Measurements from ENCODE around the gene NAA38.

NAA38 gene

DNA sequence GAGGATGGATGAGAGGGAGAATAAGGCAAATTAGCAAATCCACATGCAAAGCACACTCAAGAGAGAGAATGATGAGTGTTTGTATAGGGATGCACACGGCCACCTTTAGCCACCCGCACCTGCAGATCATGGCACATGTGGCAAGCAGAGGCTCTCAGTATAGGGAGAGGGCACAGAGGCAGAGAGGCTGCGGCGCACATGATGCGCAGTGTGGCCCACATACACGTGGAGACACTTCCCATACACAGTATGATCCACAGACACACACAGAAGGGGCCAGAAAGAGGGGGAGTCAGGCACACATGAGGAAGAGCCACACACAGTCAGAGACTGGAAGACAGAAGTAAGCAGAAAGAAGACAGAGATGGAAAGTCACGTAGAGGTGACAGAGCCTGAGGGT lies 24.7 kb upstream of the NAA38 start:
- Histone ChIP-seq H3K4me3 (IDR thresholded peaks at IDR 0.05; ENCODE audit: insufficient read depth, low read depth, low read length) (no peak overlapping the region), H3K79me2 (ENCODE audit: insufficient read depth, low read depth) (no peaks in the 10 kb centered on the region), H4K20me1 (ENCODE audit: insufficient read depth) (no peaks in the 10 kb centered on the region), H3K9ac (no peak overlapping the region), H3K4me1 (ENCODE audit: low read depth, poor library complexity, severe bottlenecking) (peaks cover 2% of the 10 kb centered on the region), H3K4me2 (no peak overlapping the region), H3K27me3 (ENCODE audit: insufficient read depth, low read depth) (no peaks in the 10 kb centered on the region), H3K27ac (no peak overlapping the region), H2AFZ (ENCODE audit: low read depth) (no peak overlapping the region), H3K36me3 (ENCODE audit: insufficient read depth) (no peaks in the 10 kb centered on the region)
- TF ChIP-seq, protein P1, sequence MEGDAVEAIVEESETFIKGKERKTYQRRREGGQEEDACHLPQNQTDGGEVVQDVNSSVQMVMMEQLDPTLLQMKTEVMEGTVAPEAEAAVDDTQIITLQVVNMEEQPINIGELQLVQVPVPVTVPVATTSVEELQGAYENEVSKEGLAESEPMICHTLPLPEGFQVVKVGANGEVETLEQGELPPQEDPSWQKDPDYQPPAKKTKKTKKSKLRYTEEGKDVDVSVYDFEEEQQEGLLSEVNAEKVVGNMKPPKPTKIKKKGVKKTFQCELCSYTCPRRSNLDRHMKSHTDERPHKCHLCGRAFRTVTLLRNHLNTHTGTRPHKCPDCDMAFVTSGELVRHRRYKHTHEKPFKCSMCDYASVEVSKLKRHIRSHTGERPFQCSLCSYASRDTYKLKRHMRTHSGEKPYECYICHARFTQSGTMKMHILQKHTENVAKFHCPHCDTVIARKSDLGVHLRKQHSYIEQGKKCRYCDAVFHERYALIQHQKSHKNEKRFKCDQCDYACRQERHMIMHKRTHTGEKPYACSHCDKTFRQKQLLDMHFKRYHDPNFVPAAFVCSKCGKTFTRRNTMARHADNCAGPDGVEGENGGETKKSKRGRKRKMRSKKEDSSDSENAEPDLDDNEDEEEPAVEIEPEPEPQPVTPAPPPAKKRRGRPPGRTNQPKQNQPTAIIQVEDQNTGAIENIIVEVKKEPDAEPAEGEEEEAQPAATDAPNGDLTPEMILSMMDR (conservative IDR thresholded peaks at IDR 0.05; ENCODE audit: low read depth, low read length): no peak

DNA sequence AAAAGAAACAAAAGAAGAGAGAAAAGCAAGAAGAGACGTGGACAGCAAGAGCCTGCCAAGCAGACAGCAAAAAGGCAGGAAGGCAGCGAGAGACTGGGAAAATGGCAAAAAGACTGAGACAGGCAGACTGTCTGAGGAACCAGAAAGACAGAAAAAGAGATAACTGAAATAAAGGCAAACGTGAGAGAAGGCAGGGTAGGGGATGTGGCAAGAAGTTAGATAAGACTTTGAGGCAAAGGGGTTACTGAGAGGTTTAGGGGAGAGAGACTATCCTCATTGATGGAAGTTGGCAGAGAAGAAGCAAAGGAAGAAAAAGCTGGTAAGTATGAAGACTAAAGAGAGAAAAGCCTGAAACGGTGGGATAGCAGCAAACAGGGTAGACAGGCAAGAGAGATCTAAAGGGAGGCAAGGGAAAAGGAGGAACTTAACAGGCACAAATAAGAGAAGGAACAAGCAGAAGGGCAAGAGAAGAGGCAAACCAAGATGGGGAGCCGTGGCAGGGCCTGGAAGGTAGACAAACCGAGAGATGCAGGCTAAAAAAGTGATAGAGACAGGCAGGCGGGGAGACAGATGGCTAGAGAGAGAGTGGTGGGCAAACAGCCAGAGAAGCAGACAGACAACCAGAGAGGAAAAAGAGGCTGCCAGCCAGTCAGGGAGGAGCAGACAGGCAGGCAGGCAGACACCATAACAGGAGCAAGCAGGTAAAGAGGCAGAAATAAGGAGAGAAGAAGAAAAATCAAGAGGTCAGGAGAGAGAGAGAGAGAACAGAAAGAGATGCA lies 24.1 kb upstream of the NAA38 start:
- H3K4me3 ChIP-seq (IDR thresholded peaks at IDR 0.05; ENCODE audit: insufficient read depth, low read depth, low read length): no peak overlapping the region
- H3K27me3 ChIP-seq (ENCODE audit: insufficient read depth, low read depth): no peaks in the 10 kb centered on the region
- H3K9ac ChIP-seq: no peak overlapping the region
- no peaks in the 10 kb centered on the region for H3K4me1 ChIP-seq (ENCODE audit: low read depth, poor library complexity, severe bottlenecking)
- H3K4me2 ChIP-seq: no peak overlapping the region
- H2AFZ ChIP-seq (ENCODE audit: low read depth): no peak overlapping the region
- TF ChIP-seq, protein P1 (conservative IDR thresholded peaks at IDR 0.05; ENCODE audit: low read depth, low read length): no peak
- H3K79me2 ChIP-seq (ENCODE audit: insufficient read depth, low read depth): no peaks in the 10 kb centered on the region
- no peak overlapping the region for H3K27ac ChIP-seq
- no peaks in the 10 kb centered on the region for H4K20me1 ChIP-seq (ENCODE audit: insufficient read depth)
- H3K36me3 ChIP-seq (ENCODE audit: insufficient read depth): no peaks in the 10 kb centered on the region

DNA sequence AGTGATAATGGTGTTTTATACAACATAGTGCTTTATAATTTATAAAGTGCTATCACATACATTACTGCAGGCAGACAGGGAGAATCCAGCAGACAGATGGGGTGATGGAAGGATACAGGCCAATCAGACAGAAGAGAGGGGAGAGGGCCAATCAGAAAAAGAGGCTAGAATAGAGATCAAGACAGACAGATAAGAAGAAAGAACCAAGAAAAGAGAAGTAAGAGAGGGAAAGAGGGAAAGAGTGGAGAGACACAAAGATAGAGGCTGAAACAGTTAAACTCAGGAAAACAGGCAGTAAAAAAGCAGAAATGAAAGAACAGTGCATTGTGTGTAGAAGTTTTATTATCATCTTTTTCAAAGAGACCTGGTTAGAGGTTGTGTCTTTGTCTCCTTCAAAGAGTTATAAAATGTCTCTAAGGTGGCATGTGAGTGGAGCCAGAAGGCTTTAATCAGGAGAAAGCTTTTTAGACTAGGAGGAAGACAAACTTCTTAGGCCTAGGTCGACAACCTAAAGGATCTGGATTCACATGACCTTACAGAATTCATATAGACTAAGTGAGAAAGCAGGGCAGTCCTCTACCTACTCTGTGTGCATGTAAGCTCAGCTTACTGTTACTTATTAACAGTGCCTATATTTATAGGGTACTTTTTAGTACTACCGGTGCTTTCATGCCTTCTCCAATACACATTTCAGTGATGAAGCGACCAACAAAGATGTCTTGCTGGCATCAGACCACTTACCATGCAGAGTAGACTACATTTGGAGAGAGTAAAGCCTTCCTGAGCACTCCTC lies 22.9 kb upstream of the NAA38 start:
- Histone ChIP-seq H3K27ac (no peak overlapping the region), H3K79me2 (ENCODE audit: insufficient read depth, low read depth) (no peaks in the 10 kb centered on the region), H4K20me1 (ENCODE audit: insufficient read depth) (no peaks in the 10 kb centered on the region), H3K27me3 (ENCODE audit: insufficient read depth, low read depth) (no peaks in the 10 kb centered on the region), H3K36me3 (ENCODE audit: insufficient read depth) (no peaks in the 10 kb centered on the region), H2AFZ (ENCODE audit: low read depth) (no peak overlapping the region), H3K9ac (no peak overlapping the region), H3K4me2 (no peak overlapping the region), H3K4me3 (IDR thresholded peaks at IDR 0.05; ENCODE audit: insufficient read depth, low read depth, low read length) (no peak overlapping the region), H3K4me1 (ENCODE audit: low read depth, poor library complexity, severe bottlenecking) (no peaks in the 10 kb centered on the region)
- TF ChIP-seq, protein P1 (conservative IDR thresholded peaks at IDR 0.05; ENCODE audit: low read depth, low read length): no peak

DNA sequence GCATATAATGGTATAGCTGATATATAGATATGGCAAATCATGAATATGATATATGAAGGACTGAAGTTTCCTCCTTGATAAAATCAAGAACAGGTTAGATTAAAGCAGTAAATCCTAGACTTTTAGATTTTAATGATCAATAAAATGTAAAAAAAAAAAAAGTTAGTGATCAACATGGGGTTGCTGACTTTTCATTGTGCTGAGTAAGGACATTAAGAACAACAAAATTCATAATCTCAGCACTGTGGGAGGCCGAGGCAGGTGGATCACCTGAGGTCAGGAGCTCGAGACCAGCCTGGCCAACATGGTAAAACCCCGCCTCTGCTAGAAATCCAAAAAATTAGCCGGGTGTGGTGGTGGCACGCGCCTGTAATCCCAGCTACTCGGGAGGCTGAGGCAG lies 20.9 kb upstream of the NAA38 start:
- H3K79me2 ChIP-seq (ENCODE audit: insufficient read depth, low read depth): no peaks in the 10 kb centered on the region
- H3K27ac ChIP-seq: no peak overlapping the region
- H3K4me3 ChIP-seq (IDR thresholded peaks at IDR 0.05; ENCODE audit: insufficient read depth, low read depth, low read length): no peak overlapping the region
- no peaks in the 10 kb centered on the region for H3K4me1 ChIP-seq (ENCODE audit: low read depth, poor library complexity, severe bottlenecking)
- TF ChIP-seq, protein P1 (conservative IDR thresholded peaks at IDR 0.05; ENCODE audit: low read depth, low read length): no peak
- no peak overlapping the region for H3K9ac ChIP-seq
- no peaks in the 10 kb centered on the region for H3K36me3 ChIP-seq (ENCODE audit: insufficient read depth)
- no peaks in the 10 kb centered on the region for H4K20me1 ChIP-seq (ENCODE audit: insufficient read depth)
- no peak overlapping the region for H2AFZ ChIP-seq (ENCODE audit: low read depth)
- H3K27me3 ChIP-seq (ENCODE audit: insufficient read depth, low read depth): no peaks in the 10 kb centered on the region
- H3K4me2 ChIP-seq: no peak overlapping the region
